CD4-positive, alpha-beta T cell treated with Interleukin-1 beta for 1 hour (primary cell): ENCODE results near the gene GALNT17.

ENCODE experiments used
- DNase-seq, 2 donors: peaks; one replicate each; pipeline ENCODE4 v3.0.0-alpha.2; 2020 to 2022

Gene GALNT17

GRCh38 chr7:71507680-71508602 is 376.0 kb downstream of the GALNT17 start:
- no peak for DNase-seq

- no peak for DNase-seq
Measured at GRCh38 chr7:71509381-71509780, 377.4 kb downstream of the GALNT17 start.

DNA sequence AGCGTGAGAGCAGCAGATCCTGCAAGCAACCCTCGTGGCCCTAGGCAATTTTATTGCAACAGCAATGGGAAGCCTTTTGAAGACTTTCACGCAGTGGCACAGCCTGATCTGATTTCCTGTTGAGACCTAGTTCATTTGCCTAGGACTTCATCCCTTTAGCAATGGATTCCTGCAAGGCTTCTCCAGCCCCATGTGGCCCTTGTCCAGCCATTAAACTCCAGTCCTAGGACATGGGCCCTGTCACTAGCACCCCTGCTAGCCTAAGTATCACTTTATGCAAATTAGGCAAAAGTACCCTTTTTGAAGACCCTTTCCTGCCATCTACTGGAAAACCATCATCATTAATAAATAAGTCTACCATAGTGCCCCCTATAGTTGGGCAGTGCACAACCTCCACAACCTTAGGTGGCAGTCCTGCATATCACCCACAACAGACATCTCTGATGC is 379.4 kb downstream of the GALNT17 start:
- no peak for DNase-seq

DNA sequence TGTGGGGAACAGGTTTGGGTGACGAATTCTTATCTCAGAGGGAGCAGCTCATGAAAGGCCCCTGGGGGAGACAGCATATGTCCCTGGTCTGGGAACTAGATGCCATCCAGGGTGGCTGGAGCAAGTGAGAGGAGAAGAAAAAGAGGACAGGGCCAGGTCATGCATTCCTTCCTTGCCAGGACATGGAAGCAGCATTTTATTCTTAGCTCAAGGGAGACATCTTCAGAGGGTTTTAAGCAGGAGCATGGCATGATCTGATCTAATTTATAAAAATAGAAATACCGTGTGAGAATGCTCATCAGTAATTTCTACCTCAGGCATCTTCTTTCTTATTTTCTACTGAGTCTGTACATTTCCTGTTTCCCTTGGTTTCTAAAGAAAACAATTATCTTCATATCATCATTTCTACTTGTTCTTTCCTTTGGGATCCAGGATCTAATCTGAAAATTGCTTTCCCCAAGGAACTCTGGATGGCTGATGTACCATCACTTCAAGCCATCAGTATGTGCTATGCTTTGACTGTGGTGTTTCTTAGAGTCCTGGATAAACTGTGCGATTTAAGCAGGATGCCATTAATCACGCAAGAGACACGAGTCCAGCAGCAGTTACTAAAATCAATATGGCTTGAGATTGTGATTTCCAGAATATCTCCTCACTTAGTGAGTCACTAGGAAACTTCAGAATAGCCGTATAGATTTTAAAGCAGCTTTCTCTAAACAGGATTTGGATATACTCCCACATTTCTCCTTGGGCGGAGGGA is 386.2 kb downstream of the GALNT17 start:
- no peak for DNase-seq

GRCh38 chr7:71518880-71519279 is 386.9 kb downstream of the GALNT17 start:
- DNase-seq: no peak

DNA sequence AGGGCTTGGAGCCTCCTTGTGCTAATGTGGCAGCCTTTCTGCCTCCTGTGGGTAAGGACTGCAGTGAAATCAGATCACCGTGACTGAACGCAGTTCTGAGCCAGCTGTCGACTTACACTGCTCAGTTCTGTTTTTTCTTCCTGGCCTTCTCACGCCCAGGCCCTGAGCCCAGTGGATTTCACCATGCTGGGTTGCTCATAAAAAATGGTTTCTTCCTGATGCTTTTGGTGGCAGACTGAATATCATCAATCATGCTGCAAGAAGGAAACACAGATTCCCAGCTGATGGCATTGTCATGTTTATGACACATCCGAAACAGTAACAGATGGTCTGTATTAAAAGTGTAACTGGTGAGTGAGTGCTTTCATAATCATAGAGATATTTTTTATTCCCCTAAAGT is 389.6 kb downstream of the GALNT17 start:
- no peak for DNase-seq

GRCh38 chr7:71526106-71526505 is 394.2 kb downstream of the GALNT17 start:
- no peak for DNase-seq

DNA sequence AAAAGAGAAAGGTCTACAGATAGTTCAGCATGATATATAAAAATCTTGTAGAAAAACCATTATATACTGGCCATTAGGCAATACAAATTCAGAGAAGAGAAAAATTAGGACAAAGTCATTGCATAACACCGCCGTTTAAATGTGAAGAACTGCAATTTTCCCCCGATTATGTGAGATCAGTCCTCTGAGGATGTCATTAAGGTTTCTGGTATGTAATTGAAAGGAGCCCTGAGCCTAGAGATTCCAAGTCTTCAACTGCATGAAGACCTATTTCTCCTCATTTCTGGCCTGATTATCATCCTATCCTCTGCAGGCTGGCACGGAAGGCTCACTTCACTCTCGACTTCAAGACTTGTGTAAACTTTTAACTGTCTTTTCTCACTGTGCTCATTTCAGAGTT is 395.3 kb downstream of the GALNT17 start:
- no peak for DNase-seq

GRCh38 chr7:71535616-71536015 is 403.7 kb downstream of the GALNT17 start:
- DNase-seq: no peak

DNA sequence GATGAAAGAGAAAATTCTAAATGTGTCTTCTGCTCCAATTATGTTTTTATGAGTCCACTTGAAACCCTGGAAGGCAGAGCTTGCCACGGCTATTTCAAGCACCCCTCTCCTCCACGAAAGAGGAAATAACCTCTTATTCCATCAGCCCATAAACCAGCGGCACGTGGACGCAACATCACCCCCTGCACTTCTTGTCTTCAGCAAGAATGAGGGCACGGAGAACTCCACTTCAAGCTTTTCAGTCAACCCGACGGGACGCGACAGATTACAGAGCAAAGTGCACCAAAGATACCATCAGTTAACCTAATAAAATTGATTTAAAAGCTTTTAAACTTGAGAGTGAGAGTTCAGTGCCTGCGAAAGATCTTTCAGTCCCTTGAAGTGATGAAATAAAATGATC is 406.3 kb downstream of the GALNT17 start:
- no peak for DNase-seq

GRCh38 chr7:71539615-71540014 is 407.7 kb downstream of the GALNT17 start:
- no peak for DNase-seq

GRCh38 chr7:71541707-71542353 is 409.9 kb downstream of the GALNT17 start:
- no peak for DNase-seq

- DNase-seq: no peak
Measured at GRCh38 chr7:71543396-71543795, 411.5 kb downstream of the GALNT17 start.

DNA sequence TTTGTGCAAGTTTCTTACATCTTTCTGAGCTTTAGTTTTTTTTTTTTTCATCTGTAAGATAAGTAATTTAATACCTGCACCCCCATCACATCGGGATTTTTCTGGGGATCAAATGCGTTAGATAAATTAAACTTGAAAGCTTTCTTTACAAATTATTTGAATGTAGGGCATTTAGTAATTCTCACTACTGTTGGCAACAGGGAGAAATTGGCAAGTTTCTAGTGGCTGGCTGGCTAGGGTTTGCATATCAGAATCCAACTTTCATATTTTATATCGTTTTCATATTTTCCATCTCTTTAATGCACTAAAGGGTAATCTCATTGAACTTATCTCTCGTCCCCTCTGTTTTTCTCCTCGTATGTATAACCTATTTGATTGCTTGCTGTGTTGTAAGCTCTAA is 412.9 kb downstream of the GALNT17 start:
- no peak for DNase-seq

GRCh38 chr7:71547426-71547825 is 415.5 kb downstream of the GALNT17 start:
- no peak for DNase-seq

- no peak for DNase-seq
Measured at GRCh38 chr7:71548746-71549145, 416.8 kb downstream of the GALNT17 start.

DNA sequence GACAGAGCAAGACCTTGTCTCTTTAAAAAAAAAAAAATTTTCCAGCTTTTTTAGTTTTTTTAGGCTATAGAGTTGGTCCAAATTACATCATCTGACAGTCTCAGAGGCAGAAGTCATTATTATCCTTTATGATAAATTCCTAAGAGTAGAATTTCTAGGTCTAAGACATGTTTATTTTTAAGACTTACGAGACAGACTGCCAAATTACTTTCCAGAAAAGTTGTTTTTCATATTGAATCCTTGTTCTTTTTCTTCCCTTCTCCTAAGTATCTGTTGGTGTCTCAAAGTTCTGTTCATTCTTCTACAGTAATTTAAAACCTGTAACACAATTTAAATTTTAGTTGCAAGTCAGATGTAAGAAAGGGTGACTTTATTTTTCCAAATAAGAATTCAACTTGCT is 421.4 kb downstream of the GALNT17 start:
- DNase-seq: no peak

GRCh38 chr7:71555758-71556157 is 423.8 kb downstream of the GALNT17 start:
- DNase-seq: no peak

- no peak for DNase-seq
Measured at GRCh38 chr7:71558806-71559613, 427.1 kb downstream of the GALNT17 start.

DNA sequence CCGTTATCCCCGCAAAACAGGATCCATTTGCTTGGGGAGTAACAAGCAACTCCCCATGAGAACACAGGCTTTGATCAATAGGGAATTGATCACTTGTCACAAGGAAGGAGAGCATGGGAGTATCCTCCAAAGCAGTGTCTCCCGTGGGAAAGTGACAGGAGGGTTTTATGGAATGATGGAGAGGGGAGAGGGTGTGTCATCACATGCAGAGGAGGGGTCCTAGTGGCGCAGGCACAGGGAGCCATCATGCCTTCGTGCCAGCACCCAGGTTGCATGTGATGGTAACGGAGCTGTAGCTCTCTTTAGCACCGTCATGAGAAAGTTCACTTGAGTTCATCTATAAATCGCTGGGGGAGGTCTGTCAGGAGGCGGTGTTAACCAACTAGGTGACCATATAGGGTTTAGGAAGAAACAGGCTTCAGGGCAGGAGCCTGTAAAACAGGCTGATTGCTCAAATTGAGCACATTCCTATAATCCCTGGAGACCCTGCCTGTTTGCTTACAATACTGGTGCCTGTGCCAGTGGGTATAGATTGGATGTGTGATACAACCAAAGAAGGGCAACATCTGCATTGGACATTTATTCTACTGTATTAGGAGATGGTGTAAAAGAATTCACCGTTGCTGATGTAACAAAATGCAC is 428.5 kb downstream of the GALNT17 start:
- DNase-seq: no peak

DNA sequence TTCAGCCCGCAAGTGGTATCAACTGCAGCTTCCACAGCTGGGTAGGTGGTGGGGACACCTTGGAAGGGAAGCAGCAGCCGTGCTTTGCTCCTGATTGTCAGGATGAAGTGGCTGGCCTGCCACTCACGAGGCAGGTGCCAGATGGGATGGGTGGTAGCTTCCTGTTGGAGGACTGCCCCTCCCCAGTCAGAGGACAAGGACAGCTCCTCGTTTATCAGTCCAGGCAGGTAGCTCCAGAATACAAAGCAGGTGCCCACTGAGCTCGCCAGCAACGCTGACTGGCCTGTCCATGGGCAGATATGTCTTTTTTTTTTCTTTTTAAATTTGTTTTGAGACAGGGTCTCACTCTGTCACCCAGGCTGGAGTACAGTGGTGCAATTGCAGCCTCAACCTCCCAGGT is 431.3 kb downstream of the GALNT17 start:
- DNase-seq: no peak

DNA sequence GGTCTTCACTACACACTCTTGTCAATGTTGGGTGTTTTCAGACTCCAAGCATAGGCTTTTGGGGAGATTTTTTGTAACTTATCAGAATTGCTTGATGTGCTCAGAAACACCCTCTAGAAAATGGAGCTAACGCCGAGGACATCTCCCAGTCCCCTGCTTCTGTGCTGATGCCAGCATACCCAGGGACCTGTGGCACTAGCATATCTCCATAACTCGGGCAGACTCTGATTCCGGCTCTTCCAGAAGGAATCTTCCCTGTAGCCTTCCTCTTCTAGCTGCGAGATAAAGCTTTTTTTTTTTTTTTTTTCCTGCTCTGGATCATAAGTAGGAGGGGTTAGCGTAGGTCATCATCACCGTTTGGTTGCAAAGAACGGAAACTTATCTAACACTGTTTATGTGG is 434.4 kb downstream of the GALNT17 start:
- DNase-seq: no peak
